HepG2 (cell line): Measurements from ENCODE around the gene TMEM129. TPM values are rescaled to one million over a fixed set of nuclear protein-coding genes. Genes with fewer than 3 reads are reported as not detected.

Experiments used
- GZF1 ChIP-seq: sonication (generic); formaldehyde crosslinking; IDR thresholded peaks from 2 replicates; pipeline ENCODE4 v1.5.1; 2020; ENCODE audit warnings: mild to moderate bottlenecking, missing genetic modification reagents
- MLLT10 ChIP-seq: sonication (generic); formaldehyde crosslinking; IDR thresholded peaks from 2 replicates; pipeline ENCODE4 v1.4.0; 2020; ENCODE audit warnings: missing genetic modification reagents
- MTA1 ChIP-seq: sonication (generic); formaldehyde crosslinking; IDR thresholded peaks from 2 replicates; pipeline ENCODE4 v1.4.0; 2020; ENCODE audit warnings: missing genetic modification reagents, mild to moderate bottlenecking, borderline replicate concordance
- PHF8 ChIP-seq: sonication (generic); formaldehyde crosslinking; IDR thresholded peaks from 2 replicates; pipeline ENCODE4 v1.5.0; 2020; ENCODE audit warnings: missing genetic modification reagents
- SATB2 ChIP-seq: sonication (generic); formaldehyde crosslinking; IDR thresholded peaks from 2 replicates; pipeline ENCODE4 v1.5.0; 2020; ENCODE audit warnings: missing genetic modification reagents
- SP2 ChIP-seq: sonication (generic); formaldehyde crosslinking; IDR thresholded peaks from 2 replicates; pipeline ENCODE4 v1.5.1; 2020; ENCODE audit warnings: mild to moderate bottlenecking, missing genetic modification reagents
- SRSF1 ChIP-seq: fragments of 200-400 bp; formaldehyde crosslinking; optimal IDR thresholded peaks from 2 replicates; pipeline ENCODE3; 2017; ENCODE audit warnings: mild to moderate bottlenecking, low read depth, low read length, moderate library complexity
- TEAD2 ChIP-seq: sonication (generic); formaldehyde crosslinking; IDR thresholded peaks from 2 replicates; pipeline ENCODE4 v1.9.0; 2021; ENCODE audit warnings: missing genetic modification reagents
- ZBTB3 ChIP-seq: sonication (generic); formaldehyde crosslinking; IDR thresholded peaks from 2 replicates; pipeline ENCODE4 v1.4.0; 2020; ENCODE audit warnings: low read depth, mild to moderate bottlenecking, moderate library complexity, missing genetic modification reagents, borderline replicate concordance
- ZFP36 ChIP-seq: fragments of 150-350 bp; IDR thresholded peaks from 2 replicates; pipeline ENCODE4 v1.6.1; 2018; ENCODE audit warnings: borderline replicate concordance, low read length, low read depth; ENCODE audit not compliant: partially characterized antibody
- ZNF282 ChIP-seq: fragments of 450-650 bp; IDR thresholded peaks from 2 replicates; pipeline ENCODE4 v1.6.1; 2018; ENCODE audit not compliant: partially characterized antibody
- ZNF296 ChIP-seq: sonication (generic); formaldehyde crosslinking; conservative IDR thresholded peaks from 2 replicates; pipeline ENCODE4 v1.5.0; 2020; ENCODE audit warnings: mild to moderate bottlenecking, missing genetic modification reagents
- ZNF556 ChIP-seq: sonication (generic); formaldehyde crosslinking; IDR thresholded peaks from 2 replicates; pipeline ENCODE4 v1.4.0; 2020; ENCODE audit warnings: mild to moderate bottlenecking, missing genetic modification reagents, borderline replicate concordance
- polyA plus RNA-seq, 8 experiments: library from polyadenylated mRNA; depleted of rRNA in 3 of 8; stranded (reverse) in 7 of 8; unstranded in 1 of 8; fragments of >200 nt; fragmentation: Illumina TruSeq in 4 of 8; extraction: Trizol in 4 of 8; gene quantifications; 2 replicates each; pipeline versions ENCODE4 v1.2.1 to v1.2.3, GENCODE V29; 2011 to 2016; ENCODE audit warnings: low read depth in 4 of 8, missing spikeins in 1 of 8, mixed read lengths in 1 of 8; ENCODE audit not compliant: insufficient read depth in 1 of 8
- total RNA-seq, 5 experiments: library from RNA; depleted of rRNA; stranded (reverse); fragments of >200 nt; fragmentation: Illumina TruSeq; extraction: Trizol; gene quantifications; 2 replicates each; pipeline ENCODE4 v1.2.3, GENCODE V29; 2016; ENCODE audit warnings: low read depth in 1 of 5
- TF ChIP-seq, protein P1 (sequence below): sonication (generic); formaldehyde crosslinking; IDR thresholded peaks from 2 replicates; pipeline ENCODE4 v1.4.0; 2020; ENCODE audit warnings: missing genetic modification reagents
- TF ChIP-seq, protein P2 (sequence below): sonication (generic); formaldehyde crosslinking; IDR thresholded peaks from 2 replicates; pipeline ENCODE4 v1.5.0; 2020; ENCODE audit warnings: mild to moderate bottlenecking, missing genetic modification reagents, borderline replicate concordance
- TF ChIP-seq, protein P3 (sequence below): sonication (generic); formaldehyde crosslinking; IDR thresholded peaks from 2 replicates; pipeline ENCODE4 v1.8.0; 2022; ENCODE audit warnings: mild to moderate bottlenecking, missing genetic modification reagents, moderate library complexity
- TF ChIP-seq, protein P4 (sequence below): sonication (generic); formaldehyde crosslinking; IDR thresholded peaks from 2 replicates; pipeline ENCODE4 v1.4.0; 2020; ENCODE audit warnings: missing genetic modification reagents

The TMEM129 gene
- total and polyA plus RNA-seq, 2 of the 13 experiments (the other 11 are each of a cell fraction or from before 2014, with no cell fraction given) = 19.0 to 25.8 TPM

DNA sequence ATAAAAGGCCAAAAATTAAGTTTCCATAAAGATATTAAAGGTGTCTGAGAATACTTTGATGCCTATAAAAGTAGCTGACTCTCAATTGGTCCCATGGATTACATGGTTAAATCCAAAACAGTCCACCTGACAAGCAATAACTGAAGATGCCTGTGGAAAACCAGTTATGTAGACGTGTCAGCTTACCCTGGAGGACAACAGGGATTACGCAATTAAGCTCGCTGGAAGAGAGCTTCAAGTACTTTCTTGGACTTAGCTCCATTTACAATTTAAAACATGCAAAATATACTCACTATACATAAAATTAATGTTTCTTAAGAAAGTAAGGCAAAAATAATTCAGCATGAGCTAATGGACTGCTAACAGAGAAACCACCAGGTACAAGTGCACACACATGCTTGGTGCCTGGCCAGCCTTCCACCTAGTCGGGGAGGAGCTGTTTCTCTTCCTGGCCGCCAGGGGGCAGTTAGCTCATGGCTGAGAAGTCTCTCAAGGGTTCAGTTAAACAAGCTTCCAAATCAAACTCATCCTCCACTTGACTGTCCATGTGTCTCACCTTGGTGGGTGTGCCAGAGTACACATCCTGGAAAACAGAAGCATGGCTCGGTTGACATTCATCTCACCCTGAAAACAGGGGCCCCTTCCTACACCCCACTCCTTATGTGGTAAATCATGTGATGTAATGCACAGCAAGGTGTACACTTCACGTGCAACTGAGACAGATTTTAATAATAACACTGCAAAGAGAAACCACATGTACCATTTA, 27.8 kb downstream of the TMEM129 start (continued):
- TF ChIP-seq SP2 (CRISPR knock-in tag) (no peak), ZNF296 (CRISPR knock-in tag) (no peak), ZNF556 (CRISPR knock-in tag) (no peak), MTA1 (no peak), SATB2 (CRISPR knock-in tag) (no peak), GZF1 (CRISPR knock-in tag) (no peak), ZBTB3 (CRISPR knock-in tag) (no peak), MLLT10 (CRISPR knock-in tag) (no peak), TEAD2 (CRISPR knock-in tag) (no peak), SRSF1 (no peak), ZNF282 (no peak), PHF8 (CRISPR knock-in tag) (no peak), ZFP36 (peak; percentile 84)
- TF ChIP-seq, protein P1, sequence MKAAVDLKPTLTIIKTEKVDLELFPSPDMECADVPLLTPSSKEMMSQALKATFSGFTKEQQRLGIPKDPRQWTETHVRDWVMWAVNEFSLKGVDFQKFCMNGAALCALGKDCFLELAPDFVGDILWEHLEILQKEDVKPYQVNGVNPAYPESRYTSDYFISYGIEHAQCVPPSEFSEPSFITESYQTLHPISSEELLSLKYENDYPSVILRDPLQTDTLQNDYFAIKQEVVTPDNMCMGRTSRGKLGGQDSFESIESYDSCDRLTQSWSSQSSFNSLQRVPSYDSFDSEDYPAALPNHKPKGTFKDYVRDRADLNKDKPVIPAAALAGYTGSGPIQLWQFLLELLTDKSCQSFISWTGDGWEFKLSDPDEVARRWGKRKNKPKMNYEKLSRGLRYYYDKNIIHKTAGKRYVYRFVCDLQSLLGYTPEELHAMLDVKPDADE = no peak
- TF ChIP-seq, protein P2, sequence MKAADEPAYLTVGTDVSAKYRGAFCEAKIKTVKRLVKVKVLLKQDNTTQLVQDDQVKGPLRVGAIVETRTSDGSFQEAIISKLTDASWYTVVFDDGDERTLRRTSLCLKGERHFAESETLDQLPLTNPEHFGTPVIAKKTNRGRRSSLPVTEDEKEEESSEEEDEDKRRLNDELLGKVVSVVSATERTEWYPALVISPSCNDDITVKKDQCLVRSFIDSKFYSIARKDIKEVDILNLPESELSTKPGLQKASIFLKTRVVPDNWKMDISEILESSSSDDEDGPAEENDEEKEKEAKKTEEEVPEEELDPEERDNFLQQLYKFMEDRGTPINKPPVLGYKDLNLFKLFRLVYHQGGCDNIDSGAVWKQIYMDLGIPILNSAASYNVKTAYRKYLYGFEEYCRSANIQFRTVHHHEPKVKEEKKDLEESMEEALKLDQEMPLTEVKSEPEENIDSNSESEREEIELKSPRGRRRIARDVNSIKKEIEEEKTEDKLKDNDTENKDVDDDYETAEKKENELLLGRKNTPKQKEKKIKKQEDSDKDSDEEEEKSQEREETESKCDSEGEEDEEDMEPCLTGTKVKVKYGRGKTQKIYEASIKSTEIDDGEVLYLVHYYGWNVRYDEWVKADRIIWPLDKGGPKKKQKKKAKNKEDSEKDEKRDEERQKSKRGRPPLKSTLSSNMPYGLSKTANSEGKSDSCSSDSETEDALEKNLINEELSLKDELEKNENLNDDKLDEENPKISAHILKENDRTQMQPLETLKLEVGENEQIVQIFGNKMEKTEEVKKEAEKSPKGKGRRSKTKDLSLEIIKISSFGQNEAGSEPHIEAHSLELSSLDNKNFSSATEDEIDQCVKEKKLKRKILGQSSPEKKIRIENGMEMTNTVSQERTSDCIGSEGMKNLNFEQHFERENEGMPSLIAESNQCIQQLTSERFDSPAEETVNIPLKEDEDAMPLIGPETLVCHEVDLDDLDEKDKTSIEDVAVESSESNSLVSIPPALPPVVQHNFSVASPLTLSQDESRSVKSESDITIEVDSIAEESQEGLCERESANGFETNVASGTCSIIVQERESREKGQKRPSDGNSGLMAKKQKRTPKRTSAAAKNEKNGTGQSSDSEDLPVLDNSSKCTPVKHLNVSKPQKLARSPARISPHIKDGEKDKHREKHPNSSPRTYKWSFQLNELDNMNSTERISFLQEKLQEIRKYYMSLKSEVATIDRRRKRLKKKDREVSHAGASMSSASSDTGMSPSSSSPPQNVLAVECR (CRISPR knock-in tag) = peak; percentile 50; the same call in 1 of the 2 replicates
- TF ChIP-seq, protein P3, sequence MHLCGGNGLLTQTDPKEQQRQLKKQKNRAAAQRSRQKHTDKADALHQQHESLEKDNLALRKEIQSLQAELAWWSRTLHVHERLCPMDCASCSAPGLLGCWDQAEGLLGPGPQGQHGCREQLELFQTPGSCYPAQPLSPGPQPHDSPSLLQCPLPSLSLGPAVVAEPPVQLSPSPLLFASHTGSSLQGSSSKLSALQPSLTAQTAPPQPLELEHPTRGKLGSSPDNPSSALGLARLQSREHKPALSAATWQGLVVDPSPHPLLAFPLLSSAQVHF = no peak
- TF ChIP-seq, protein P4, sequence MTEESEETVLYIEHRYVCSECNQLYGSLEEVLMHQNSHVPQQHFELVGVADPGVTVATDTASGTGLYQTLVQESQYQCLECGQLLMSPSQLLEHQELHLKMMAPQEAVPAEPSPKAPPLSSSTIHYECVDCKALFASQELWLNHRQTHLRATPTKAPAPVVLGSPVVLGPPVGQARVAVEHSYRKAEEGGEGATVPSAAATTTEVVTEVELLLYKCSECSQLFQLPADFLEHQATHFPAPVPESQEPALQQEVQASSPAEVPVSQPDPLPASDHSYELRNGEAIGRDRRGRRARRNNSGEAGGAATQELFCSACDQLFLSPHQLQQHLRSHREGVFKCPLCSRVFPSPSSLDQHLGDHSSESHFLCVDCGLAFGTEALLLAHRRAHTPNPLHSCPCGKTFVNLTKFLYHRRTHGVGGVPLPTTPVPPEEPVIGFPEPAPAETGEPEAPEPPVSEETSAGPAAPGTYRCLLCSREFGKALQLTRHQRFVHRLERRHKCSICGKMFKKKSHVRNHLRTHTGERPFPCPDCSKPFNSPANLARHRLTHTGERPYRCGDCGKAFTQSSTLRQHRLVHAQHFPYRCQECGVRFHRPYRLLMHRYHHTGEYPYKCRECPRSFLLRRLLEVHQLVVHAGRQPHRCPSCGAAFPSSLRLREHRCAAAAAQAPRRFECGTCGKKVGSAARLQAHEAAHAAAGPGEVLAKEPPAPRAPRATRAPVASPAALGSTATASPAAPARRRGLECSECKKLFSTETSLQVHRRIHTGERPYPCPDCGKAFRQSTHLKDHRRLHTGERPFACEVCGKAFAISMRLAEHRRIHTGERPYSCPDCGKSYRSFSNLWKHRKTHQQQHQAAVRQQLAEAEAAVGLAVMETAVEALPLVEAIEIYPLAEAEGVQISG = peak; percentile 77
